ENCODE data around the gene ADCYAP1. TPM values are rescaled to one million over a fixed set of nuclear protein-coding genes. Genes with fewer than 3 reads are reported as not detected.

ADCYAP1 gene
- total RNA-seq, 1 experiment from 2014 or later = not detected

- intact Hi-C loops (cut with micrococcal nuclease) = no loop called here
- ChIA-PET CTCF (interaction anchor here (1.9 kb wide), 1 partner anchor 15 kb away, joined by 5 read pairs; no protein-coding TSS in a partner anchor), POLR2A (no interaction called here)
- Mint-ChIP-seq H3K4me3 (ENCODE audit: unreplicated experiment) (no peak overlapping the region), H3K4me1 (ENCODE audit: insufficient read depth, unreplicated experiment) (no peaks in the 10 kb centered on the region), H3K36me3 (ENCODE audit: insufficient read depth, unreplicated experiment) (no peaks in the 10 kb centered on the region), H3K9me3 (ENCODE audit: unreplicated experiment) (no peaks in the 10 kb centered on the region), H3K27me3 (ENCODE audit: insufficient read depth, unreplicated experiment) (peaks cover 33% of the 10 kb centered on the region), H3K27ac (ENCODE audit: low read depth, unreplicated experiment) (no peak overlapping the region)
- no peak for TF ChIP-seq CTCF (IDR thresholded peaks at IDR 0.05; ENCODE audit: unreplicated experiment)
- DNase-seq (ENCODE audit: unreplicated experiment) = no peak
- BruUV-seq (replicated peaks) = no TSS peak
These were observed 28.8 kb upstream of the ADCYAP1 start for GRCh38 chr18:875912-876311.

- BruUV-seq (replicated peaks) = no TSS peak
- Mint-ChIP-seq H3K36me3 (ENCODE audit: insufficient read depth, unreplicated experiment) (no peaks in the 10 kb centered on the region), H3K27me3 (ENCODE audit: insufficient read depth, unreplicated experiment) (peaks cover 33% of the 10 kb centered on the region), H3K4me3 (ENCODE audit: unreplicated experiment) (no peak overlapping the region), H3K9me3 (ENCODE audit: unreplicated experiment) (no peaks in the 10 kb centered on the region), H3K4me1 (ENCODE audit: insufficient read depth, unreplicated experiment) (no peaks in the 10 kb centered on the region), H3K27ac (ENCODE audit: low read depth, unreplicated experiment) (no peak overlapping the region)
- intact Hi-C loops (cut with micrococcal nuclease) = no loop called here
- no peak for TF ChIP-seq CTCF (IDR thresholded peaks at IDR 0.05; ENCODE audit: unreplicated experiment)
- CTCF ChIA-PET = interaction anchor here (0.6 to 1.8 kb wide), 6 partner anchors 10 to 1133 kb away, joined by 3 to 10 read pairs (median 3); no protein-coding TSS in a partner anchor
- POLR2A ChIA-PET = no interaction called here
- DNase-seq (ENCODE audit: unreplicated experiment) = no peak
These were observed 27.4 kb upstream of the ADCYAP1 start for GRCh38 chr18:877238-877637.

- ChIA-PET CTCF (interaction anchor here (0.6 kb wide), 2 partner anchors 117 to 675 kb away, joined by 3 read pairs; no protein-coding TSS in a partner anchor), POLR2A (no interaction called here)
- no TSS peak for BruUV-seq (replicated peaks)
- intact Hi-C loops (cut with micrococcal nuclease) = no loop called here
- H3K4me1 Mint-ChIP-seq (ENCODE audit: insufficient read depth, unreplicated experiment) = no peaks in the 10 kb centered on the region
- H3K27ac Mint-ChIP-seq (ENCODE audit: low read depth, unreplicated experiment) = no peak overlapping the region
- H3K4me3 Mint-ChIP-seq (ENCODE audit: unreplicated experiment) = no peak overlapping the region
- H3K9me3 Mint-ChIP-seq (ENCODE audit: unreplicated experiment) = no peaks in the 10 kb centered on the region
- TF ChIP-seq CTCF (IDR thresholded peaks at IDR 0.05; ENCODE audit: unreplicated experiment) = no peak
- DNase-seq (ENCODE audit: unreplicated experiment) = no peak
- H3K27me3 Mint-ChIP-seq (ENCODE audit: insufficient read depth, unreplicated experiment) = no peaks in the 10 kb centered on the region
- no peaks in the 10 kb centered on the region for H3K36me3 Mint-ChIP-seq (ENCODE audit: insufficient read depth, unreplicated experiment)
These were observed 18.6 kb upstream of the ADCYAP1 start for GRCh38 chr18:886076-886475.

- no peak overlapping the region for H3K27ac Mint-ChIP-seq (ENCODE audit: low read depth, unreplicated experiment)
- H3K9me3 Mint-ChIP-seq (ENCODE audit: unreplicated experiment) = no peaks in the 10 kb centered on the region
- H3K4me1 Mint-ChIP-seq (ENCODE audit: insufficient read depth, unreplicated experiment) = no peaks in the 10 kb centered on the region
- ChIA-PET CTCF (interaction anchor here (0.6 to 0.7 kb wide), 2 partner anchors 964 to 1336 kb away, joined by 3 read pairs; no protein-coding TSS in a partner anchor), POLR2A (no interaction called here)
- no peak for DNase-seq (ENCODE audit: unreplicated experiment)
- no TSS peak for BruUV-seq (replicated peaks)
- H3K4me3 Mint-ChIP-seq (ENCODE audit: unreplicated experiment) = no peak overlapping the region
- H3K27me3 Mint-ChIP-seq (ENCODE audit: insufficient read depth, unreplicated experiment) = no peaks in the 10 kb centered on the region
- intact Hi-C loops (cut with micrococcal nuclease) = no loop called here
- H3K36me3 Mint-ChIP-seq (ENCODE audit: insufficient read depth, unreplicated experiment) = no peaks in the 10 kb centered on the region
- TF ChIP-seq CTCF (IDR thresholded peaks at IDR 0.05; ENCODE audit: unreplicated experiment) = no peak
These were observed 17.0 kb upstream of the ADCYAP1 start for GRCh38 chr18:887716-888115.

All from MCF 10A (cell line).